Lower leg skin (tissue), 4 donors: ENCODE measurements around the gene BICRAL. TPM values are rescaled to one million over a fixed set of nuclear protein-coding genes. Genes with fewer than 3 reads are reported as not detected.
"Not testable (repeated sequence)": the region's sequence is repeated elsewhere in the genome, so short reads cannot be mapped to it uniquely, and the experiment has no call there.

Source experiments
- DNase-seq, 2 donors: peaks; one replicate each; pipeline ENCODE4 v3.0.0-alpha.2; 2019; ENCODE audit warnings: low spot score in 2 of 2
- H3K4me3 ChIP-seq: fragments of 200-600 bp; sonication (generic); 2 replicates; pipeline ENCODE4 v1.5.1; 2017; ENCODE audit warnings: mild to moderate bottlenecking, low read depth; ENCODE audit not compliant: poor library complexity, severe bottlenecking
- POLR2A ChIP-seq, 2 donors: fragments of 450-650 bp; IDR thresholded peaks; one replicate each; pipeline ENCODE4 v1.6.1; 2016 to 2017; ENCODE audit warnings: antibody characterized with exemption in 2 of 2, mild to moderate bottlenecking in 1 of 2, moderate library complexity in 1 of 2
- WGBS, 2 donors: methylation state at CpG; one replicate each; pipeline ENCODE4 v1.1.5; 2018; 5-methylcytosine and 5-hydroxymethylcytosine counted together
- intact Hi-C: fragments of 100-400 bp; cut with DNase I; formaldehyde crosslinking; loops from one replicate; pipeline ENCODE4 v1.15.0; 2023; ENCODE audit warnings: low total_unique reads
- total RNA-seq, 4 donors: library from RNA; depleted of rRNA; stranded (reverse); fragments of >200 nt; gene quantifications; one replicate each; pipeline ENCODE4 v1.1.0, GENCODE V29; 2016
- TF ChIP-seq, protein P1 (sequence below), 3 donors: fragments of 450-650 bp; IDR thresholded peaks; one replicate each; pipeline ENCODE4 v1.5.1; 2016; ENCODE audit warnings: antibody characterized with exemption in 3 of 3, mild to moderate bottlenecking in 3 of 3, moderate library complexity in 2 of 3

BICRAL gene, protein sequence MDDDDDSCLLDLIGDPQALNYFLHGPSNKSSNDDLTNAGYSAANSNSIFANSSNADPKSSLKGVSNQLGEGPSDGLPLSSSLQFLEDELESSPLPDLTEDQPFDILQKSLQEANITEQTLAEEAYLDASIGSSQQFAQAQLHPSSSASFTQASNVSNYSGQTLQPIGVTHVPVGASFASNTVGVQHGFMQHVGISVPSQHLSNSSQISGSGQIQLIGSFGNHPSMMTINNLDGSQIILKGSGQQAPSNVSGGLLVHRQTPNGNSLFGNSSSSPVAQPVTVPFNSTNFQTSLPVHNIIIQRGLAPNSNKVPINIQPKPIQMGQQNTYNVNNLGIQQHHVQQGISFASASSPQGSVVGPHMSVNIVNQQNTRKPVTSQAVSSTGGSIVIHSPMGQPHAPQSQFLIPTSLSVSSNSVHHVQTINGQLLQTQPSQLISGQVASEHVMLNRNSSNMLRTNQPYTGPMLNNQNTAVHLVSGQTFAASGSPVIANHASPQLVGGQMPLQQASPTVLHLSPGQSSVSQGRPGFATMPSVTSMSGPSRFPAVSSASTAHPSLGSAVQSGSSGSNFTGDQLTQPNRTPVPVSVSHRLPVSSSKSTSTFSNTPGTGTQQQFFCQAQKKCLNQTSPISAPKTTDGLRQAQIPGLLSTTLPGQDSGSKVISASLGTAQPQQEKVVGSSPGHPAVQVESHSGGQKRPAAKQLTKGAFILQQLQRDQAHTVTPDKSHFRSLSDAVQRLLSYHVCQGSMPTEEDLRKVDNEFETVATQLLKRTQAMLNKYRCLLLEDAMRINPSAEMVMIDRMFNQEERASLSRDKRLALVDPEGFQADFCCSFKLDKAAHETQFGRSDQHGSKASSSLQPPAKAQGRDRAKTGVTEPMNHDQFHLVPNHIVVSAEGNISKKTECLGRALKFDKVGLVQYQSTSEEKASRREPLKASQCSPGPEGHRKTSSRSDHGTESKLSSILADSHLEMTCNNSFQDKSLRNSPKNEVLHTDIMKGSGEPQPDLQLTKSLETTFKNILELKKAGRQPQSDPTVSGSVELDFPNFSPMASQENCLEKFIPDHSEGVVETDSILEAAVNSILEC
- total RNA-seq = 10 to 100 TPM; 19.4 to 23.4 (median 20.5) TPM

DNA sequence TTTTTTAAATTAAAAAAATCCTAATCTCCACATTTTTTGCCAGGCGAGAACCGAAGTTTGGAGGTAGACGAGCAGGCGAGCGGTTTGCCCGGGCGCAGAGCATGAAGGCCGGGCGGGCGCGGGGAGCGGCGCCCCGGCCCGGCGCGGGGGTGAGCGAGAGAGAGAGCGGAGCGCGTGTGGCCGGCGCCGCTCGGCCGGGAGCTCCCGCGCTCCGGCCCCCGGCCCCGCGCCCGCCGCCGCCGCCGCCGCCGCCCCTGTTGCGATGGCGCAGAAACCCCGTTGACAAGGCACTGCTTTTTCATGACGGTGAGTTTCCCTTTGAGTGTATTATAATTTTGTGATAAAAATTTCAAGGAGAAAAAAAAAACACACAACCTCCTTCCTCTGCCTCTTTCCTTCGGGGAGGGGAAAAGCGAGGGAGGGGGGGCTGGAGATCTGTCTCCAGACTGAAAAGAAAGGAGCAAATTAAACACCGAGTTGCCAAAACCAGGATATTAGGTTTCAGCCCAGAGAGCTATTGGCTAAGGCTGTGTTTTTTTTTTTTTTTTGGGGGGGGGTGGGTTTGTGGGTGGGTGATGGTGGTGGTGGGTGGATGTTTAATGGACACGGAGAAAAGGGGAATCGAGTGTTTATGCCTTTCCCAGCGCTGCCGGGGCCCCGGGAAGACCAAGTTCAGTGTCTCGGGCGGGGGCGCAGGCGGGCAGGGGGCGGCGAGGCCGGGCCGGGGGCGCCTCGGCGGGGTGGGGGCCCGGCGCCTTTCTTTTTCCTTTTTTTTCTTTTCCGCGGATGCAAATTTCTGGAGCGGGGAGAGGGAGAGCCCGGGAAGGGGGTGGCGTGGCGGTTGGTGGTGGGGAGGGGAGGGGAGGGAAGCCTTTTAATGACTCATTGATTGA is at the start of gene BICRAL:
Gene BICRAL, plus strand, starts transcription at position 257 of the 893 bp plus-strand sequence. CDS start 39,971 bp downstream, outside the sequence.
- WGBS, 2 donors = 1% methylated on average over 55 to 58 of the region's 70 CpGs
- peak within 1 kb of the TSS; percentile 64 for H3K4me3 ChIP-seq
- TF ChIP-seq POLR2A (IDR thresholded peaks at IDR 0.05) = no peak
- TF ChIP-seq, protein P1, sequence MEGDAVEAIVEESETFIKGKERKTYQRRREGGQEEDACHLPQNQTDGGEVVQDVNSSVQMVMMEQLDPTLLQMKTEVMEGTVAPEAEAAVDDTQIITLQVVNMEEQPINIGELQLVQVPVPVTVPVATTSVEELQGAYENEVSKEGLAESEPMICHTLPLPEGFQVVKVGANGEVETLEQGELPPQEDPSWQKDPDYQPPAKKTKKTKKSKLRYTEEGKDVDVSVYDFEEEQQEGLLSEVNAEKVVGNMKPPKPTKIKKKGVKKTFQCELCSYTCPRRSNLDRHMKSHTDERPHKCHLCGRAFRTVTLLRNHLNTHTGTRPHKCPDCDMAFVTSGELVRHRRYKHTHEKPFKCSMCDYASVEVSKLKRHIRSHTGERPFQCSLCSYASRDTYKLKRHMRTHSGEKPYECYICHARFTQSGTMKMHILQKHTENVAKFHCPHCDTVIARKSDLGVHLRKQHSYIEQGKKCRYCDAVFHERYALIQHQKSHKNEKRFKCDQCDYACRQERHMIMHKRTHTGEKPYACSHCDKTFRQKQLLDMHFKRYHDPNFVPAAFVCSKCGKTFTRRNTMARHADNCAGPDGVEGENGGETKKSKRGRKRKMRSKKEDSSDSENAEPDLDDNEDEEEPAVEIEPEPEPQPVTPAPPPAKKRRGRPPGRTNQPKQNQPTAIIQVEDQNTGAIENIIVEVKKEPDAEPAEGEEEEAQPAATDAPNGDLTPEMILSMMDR (IDR thresholded peaks at IDR 0.05) = no peak
- intact Hi-C loops = no loop called here
- DNase-seq = peak in 1 of 2 donors; percentile 63

DNA sequence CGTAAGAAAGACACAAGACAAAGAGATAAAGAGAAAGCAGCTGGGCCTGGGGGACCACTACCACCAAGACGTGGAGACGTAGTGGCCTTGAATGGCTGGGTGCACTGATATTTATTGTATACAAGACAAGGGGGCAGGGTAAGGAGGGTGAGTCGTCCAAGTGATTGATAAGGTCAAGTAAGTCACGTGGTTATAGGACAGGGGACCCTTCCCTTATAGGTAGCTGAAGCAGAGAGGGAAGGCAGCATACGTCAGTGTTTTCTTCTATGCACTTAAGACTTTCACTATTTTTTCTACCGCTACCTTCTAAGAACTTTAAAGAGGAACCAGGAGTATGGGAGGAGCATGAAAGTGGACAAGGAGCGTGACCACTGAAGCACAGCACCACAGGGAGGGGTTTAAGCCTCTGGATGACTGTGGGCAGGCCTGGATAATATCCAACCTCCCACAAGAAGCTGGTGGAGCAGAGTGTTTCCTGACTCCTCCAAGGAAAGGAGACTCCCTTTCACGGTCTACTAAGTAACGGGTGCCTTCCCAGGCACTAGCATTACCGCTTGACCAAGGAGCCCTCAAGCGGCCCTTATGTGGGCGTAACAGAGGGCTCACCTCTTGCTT is 47.9 kb upstream of the BICRAL start:
- 78% methylated on average over 13 of the region's 13 CpGs for WGBS, 2 donors
- intact Hi-C loops = loop anchor here (10.0 kb wide), 1 partner anchor 141 kb away; the partner anchor contains the start of gene RPL7L1
- not testable (repeated sequence) for H3K4me3 ChIP-seq, DNase-seq

DNA sequence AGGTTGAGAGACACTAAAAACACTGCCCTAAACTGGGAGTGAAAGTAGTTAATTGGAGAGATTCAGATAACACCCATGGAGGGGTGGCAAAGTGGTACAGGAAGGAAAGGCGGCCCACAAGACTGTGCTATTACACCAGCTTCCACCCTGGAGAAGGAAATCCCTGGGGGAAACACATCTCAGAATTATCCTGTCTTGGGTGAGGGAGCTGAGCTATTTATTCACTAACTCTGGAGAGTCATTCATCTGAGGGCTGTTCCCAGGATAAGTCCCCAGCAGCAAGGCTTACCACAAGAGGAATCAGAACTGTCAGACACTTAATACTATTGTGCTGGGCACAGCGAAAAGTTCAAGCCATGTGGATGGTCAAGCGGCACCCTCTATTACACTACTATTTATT is 45.9 kb upstream of the BICRAL start:
- no peak overlapping the region for H3K4me3 ChIP-seq
- WGBS, 2 donors = 91 to 96% methylated on average over 3 of the region's 3 CpGs
- DNase-seq = no peak
- intact Hi-C loops = loop anchor here (10.0 kb wide), 1 partner anchor 139 kb away; the partner anchor contains the start of gene RPL7L1
- TF ChIP-seq POLR2A (IDR thresholded peaks at IDR 0.05) = no peak
- TF ChIP-seq, protein P1 (IDR thresholded peaks at IDR 0.05) = no peak

DNA sequence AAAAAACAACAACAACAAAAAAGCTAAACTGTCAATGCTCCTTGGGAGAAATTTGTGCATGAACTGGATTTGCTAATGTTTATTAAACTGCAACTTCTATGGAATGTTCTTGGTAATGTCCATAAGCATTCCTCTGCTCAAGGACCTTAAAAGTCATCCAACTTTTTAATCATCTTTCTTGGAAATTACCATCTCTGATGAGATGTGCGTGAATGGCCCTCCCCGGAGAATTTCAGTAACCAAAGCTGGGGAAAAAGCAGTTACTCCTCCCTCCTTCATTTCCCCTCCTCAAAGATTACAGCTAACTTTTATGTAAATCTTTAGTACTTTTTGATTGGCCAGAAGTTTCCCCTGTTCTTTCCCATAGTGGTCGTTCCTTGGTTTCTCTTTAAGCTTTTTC is 41.1 kb upstream of the BICRAL start:
- H3K4me3 ChIP-seq = no peak overlapping the region
- TF ChIP-seq POLR2A (IDR thresholded peaks at IDR 0.05) = no peak
- TF ChIP-seq, protein P1 (IDR thresholded peaks at IDR 0.05) = no peak
- no peak for DNase-seq
- intact Hi-C loops = no loop called here
- WGBS, 2 donors = 63 to 79% methylated on average over 3 of the region's 3 CpGs

DNA sequence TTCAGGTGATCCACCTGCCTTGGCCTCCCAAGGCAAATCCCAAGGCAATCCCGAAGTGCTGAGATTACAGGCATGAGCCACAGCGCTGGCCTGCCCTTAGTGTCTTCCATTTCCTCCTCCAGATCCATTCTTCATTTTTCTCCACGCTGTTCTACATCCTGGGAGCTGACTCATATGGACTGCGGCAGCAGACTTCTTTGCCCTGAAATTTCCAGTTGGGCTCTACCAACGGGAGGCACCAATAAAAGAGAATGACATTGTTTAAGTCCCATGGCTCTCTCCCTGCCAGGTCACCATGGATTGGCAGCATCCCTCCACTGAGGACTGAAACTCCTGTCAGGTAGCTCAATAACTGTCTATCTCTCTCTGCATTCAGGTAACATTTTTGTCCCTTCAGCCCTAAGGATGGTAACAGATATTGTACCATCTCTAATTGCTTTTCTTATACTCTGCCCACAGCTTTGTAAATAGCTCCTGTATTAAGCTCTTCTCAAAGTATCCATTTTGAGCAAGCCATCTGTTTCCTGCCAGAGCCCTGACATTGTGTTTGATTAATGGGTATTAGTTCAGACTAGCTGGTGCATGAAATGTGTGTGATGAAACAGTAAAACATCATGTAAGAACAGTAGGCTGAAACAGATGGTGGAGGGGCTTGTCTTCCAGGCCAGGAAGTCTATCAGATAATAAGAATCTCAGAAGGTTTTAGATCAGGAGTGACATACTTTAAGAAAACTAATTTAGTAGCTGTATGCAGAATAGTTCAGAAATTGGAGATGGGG is 39.5 kb upstream of the BICRAL start:
- no peak for TF ChIP-seq POLR2A (IDR thresholded peaks at IDR 0.05)
- TF ChIP-seq, protein P1 (IDR thresholded peaks at IDR 0.05) = no peak
- no peak for DNase-seq
- no peak overlapping the region for H3K4me3 ChIP-seq
- intact Hi-C loops = no loop called here
- 48 to 64% methylated on average over 5 of the region's 5 CpGs for WGBS, 2 donors
